GM18873 (cell line): Measurements from ENCODE around the gene MIDN.
"Not testable (repeated sequence)": the region's sequence is repeated elsewhere in the genome, so short reads cannot be mapped to it uniquely, and the experiment has no call there.

Experiments
- ATAC-seq: cut with Tn5 transposase; IDR thresholded peaks from one replicate; pipeline ENCODE4 v1.9.1; 2021; ENCODE audit warnings: mild to moderate bottlenecking, moderate library complexity, moderate number of reproducible peaks; ENCODE audit not compliant: unreplicated experiment, low FRiP score

The MIDN gene

GRCh38 chr19:1290196-1290702 is 41.9 kb downstream of the MIDN start:
- no peak for ATAC-seq

GRCh38 chr19:1290703-1291651 is 42.6 kb downstream of the MIDN start:
- no peak for ATAC-seq

- no peak for ATAC-seq
Observed at GRCh38 chr19:1291761-1292418, 43.5 kb downstream of the MIDN start.

- ATAC-seq = no peak
Observed at GRCh38 chr19:1292419-1293151, 44.2 kb downstream of the MIDN start.

- no peak for ATAC-seq
Observed at GRCh38 chr19:1293782-1294604, 45.6 kb downstream of the MIDN start.

- ATAC-seq = no peak
Observed at GRCh38 chr19:1294688-1295087, 46.3 kb downstream of the MIDN start.

- no peak for ATAC-seq
Observed at GRCh38 chr19:1295169-1296012, 47.0 kb downstream of the MIDN start.

- no peak for ATAC-seq
Observed at GRCh38 chr19:1296078-1296477, 47.7 kb downstream of the MIDN start.

- no peak for ATAC-seq
Observed at GRCh38 chr19:1296575-1297271, 48.3 kb downstream of the MIDN start.

GRCh38 chr19:1298235-1298634 is 49.9 kb downstream of the MIDN start:
- no peak for ATAC-seq

- ATAC-seq = no peak
Observed at GRCh38 chr19:1299801-1300200, 51.4 kb downstream of the MIDN start.

- ATAC-seq = no peak
Observed at GRCh38 chr19:1300744-1301490, 52.5 kb downstream of the MIDN start.

GRCh38 chr19:1302533-1303239 is 54.3 kb downstream of the MIDN start:
- no peak for ATAC-seq

- no peak for ATAC-seq
Observed at GRCh38 chr19:1304197-1304924, 56.0 kb downstream of the MIDN start.

- ATAC-seq = not testable (repeated sequence)
Observed at GRCh38 chr19:1305354-1305753, 57.0 kb downstream of the MIDN start.

- ATAC-seq = no peak
Observed at GRCh38 chr19:1307320-1307719, 58.9 kb downstream of the MIDN start.
